ENCODE measurements around the gene TEX19.

TEX19 gene

DNA sequence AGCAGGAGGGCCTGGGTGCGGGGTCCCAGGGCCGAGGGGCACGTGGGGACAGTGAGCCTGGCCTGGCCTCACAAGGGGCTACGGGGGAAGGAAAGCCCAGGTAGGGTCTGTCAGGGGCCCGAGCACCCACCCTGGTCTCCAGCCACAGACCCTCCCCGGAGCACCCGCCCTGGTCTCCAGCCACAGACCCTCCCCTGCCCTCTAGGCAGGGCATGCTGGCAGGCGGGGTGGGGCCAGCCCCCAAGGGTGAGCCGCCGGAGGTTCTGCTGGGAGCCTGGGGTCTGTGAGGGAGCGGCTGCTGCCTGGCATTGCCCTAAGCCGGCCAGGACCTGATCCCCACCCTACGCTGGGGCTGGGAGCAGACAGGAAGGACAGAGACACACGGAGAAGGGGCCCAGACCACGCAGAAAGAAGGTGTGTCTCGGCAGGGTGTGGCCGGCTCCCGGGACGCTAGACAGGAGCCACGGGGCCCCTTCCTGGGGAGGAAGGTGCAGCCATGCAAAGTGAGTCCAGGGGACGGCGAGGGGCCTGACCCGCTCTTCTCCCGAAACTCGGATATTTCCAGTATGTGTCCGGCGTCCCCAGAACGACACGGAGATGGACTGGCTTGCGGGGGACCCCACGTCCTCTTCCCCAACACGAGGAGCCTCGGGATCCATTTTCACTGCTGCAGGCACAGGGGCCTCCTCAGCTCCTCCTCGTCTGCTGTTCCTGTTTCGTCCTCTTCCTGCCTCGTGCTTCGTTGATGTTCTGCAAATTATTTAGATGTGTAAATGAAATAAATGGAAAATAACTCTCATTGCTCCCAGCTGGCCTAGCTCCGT, 28.0 kb downstream of the TEX19 start:
- no peaks in the 10 kb centered on the region for H3K4me1 ChIP-seq (ENCODE audit: insufficient read depth, low read length, severe bottlenecking)
- no peaks in the 10 kb centered on the region for H3K9me3 ChIP-seq (ENCODE audit: low read length)
- H3K36me3 ChIP-seq (ENCODE audit: insufficient read depth, low read length) = no peaks in the 10 kb centered on the region
- no peaks in the 10 kb centered on the region for H3K79me2 ChIP-seq (ENCODE audit: insufficient read depth, low read length)
- no peak overlapping the region for H3K4me3 ChIP-seq (ENCODE audit: low read depth, low read length, poor library complexity, severe bottlenecking)
- no peaks in the 10 kb centered on the region for H4K20me1 ChIP-seq (ENCODE audit: insufficient read depth, low read length)
- H3K27ac ChIP-seq (ENCODE audit: low read depth, low read length, poor library complexity, severe bottlenecking) = no peak overlapping the region
- H3F3A ChIP-seq (ENCODE audit: insufficient read depth, low read length) = no peaks in the 10 kb centered on the region
- peaks cover 6% of the 10 kb centered on the region; the same call in 1 of the 2 replicates for H3K27me3 ChIP-seq (ENCODE audit: insufficient read depth, low read length)
- no peak overlapping the region for H3K4me2 ChIP-seq (ENCODE audit: low read length)
- H3K9ac ChIP-seq (ENCODE audit: low read length) = no peak overlapping the region
- H3K9me2 ChIP-seq (ENCODE audit: low read depth, low read length) = no peaks in the 10 kb centered on the region
- TF ChIP-seq EZH2 (IDR thresholded peaks at IDR 0.05; ENCODE audit: borderline replicate concordance, low read length) = no peak
- no peak for TF ChIP-seq CTCF (IDR thresholded peaks at IDR 0.05; ENCODE audit: low read length)
- H2AFZ ChIP-seq (ENCODE audit: low read length) = no peak overlapping the region

DNA sequence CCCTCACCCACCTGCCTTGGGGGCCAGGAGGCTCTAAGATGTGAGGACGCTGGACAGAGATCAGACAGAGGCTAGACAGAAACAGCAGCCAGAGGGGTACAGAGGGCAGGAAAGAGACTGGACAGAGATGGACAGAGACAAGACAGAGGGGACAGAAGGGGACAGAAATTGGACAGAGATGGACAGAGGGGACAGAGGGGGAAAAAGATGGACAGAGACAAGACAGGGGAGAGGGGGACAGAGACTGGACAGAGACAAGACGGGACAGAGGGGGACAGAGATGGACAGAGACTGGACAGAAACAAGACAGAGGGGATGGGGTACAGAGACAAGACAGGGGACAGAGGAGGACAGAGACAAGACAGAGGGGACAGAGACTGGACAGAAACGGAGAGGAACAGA, 28.7 kb downstream of the TEX19 start:
- peaks cover 6% of the 10 kb centered on the region; the same call in 1 of the 2 replicates for H3K27me3 ChIP-seq (ENCODE audit: insufficient read depth, low read length)
- H3K9ac ChIP-seq (ENCODE audit: low read length) = no peak overlapping the region
- H3K4me2 ChIP-seq (ENCODE audit: low read length) = no peak overlapping the region
- no peaks in the 10 kb centered on the region for H3F3A ChIP-seq (ENCODE audit: insufficient read depth, low read length)
- H3K9me2 ChIP-seq (ENCODE audit: low read depth, low read length) = no peaks in the 10 kb centered on the region
- no peak overlapping the region for H2AFZ ChIP-seq (ENCODE audit: low read length)
- H3K4me1 ChIP-seq (ENCODE audit: insufficient read depth, low read length, severe bottlenecking) = no peaks in the 10 kb centered on the region
- no peak overlapping the region for H3K27ac ChIP-seq (ENCODE audit: low read depth, low read length, poor library complexity, severe bottlenecking)
- H3K4me3 ChIP-seq (ENCODE audit: low read depth, low read length, poor library complexity, severe bottlenecking) = no peak overlapping the region
- H3K79me2 ChIP-seq (ENCODE audit: insufficient read depth, low read length) = no peaks in the 10 kb centered on the region
- H3K36me3 ChIP-seq (ENCODE audit: insufficient read depth, low read length) = no peaks in the 10 kb centered on the region
- TF ChIP-seq CTCF (IDR thresholded peaks at IDR 0.05; ENCODE audit: low read length) (no peak), EZH2 (IDR thresholded peaks at IDR 0.05; ENCODE audit: borderline replicate concordance, low read length) (no peak)
- no peaks in the 10 kb centered on the region for H4K20me1 ChIP-seq (ENCODE audit: insufficient read depth, low read length)
- H3K9me3 ChIP-seq (ENCODE audit: low read length) = no peaks in the 10 kb centered on the region

DNA sequence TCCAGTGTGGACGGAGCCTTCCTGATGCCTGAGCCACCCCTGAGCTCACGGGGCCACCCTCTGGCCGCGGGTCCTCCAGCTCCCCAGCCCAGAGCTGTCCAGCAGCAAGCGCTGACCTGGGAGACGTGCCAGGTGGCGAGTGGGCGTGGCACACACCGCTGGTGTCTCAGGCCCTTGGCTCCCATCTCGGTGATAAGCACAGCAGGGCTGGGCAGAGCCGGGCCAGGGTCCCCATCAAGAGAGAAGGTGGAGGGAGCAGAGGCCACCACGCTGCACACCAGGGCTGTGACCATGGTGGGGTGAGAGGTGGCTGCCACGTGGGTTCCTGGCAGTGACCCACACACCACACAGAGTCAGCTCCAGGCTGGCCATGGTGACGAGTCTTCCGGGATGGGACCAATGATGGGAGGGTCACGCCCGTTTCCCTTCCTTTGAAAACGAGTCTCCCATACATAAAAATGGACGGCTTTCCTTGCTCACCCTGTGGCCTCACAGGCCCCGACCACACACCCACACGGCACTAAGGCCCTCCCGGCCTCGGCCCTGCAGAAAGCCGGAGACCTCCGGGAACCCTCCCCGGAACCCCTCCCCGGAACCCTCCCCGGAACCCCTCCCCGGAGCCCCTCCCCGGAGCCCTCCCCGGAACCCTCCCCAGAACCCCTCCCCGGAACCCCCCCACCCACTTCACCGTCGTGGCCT, 29.3 kb downstream of the TEX19 start:
- Histone ChIP-seq H3K4me3 (ENCODE audit: low read depth, low read length, poor library complexity, severe bottlenecking) (no peak overlapping the region), H3K9ac (ENCODE audit: low read length) (no peak overlapping the region), H3K79me2 (ENCODE audit: insufficient read depth, low read length) (no peaks in the 10 kb centered on the region)

More for the DNA sequence above, 29.3 kb downstream of the TEX19 start:
- H4K20me1 ChIP-seq (ENCODE audit: insufficient read depth, low read length) = no peaks in the 10 kb centered on the region
- no peak overlapping the region for H2AFZ ChIP-seq (ENCODE audit: low read length)
- H3K4me1 ChIP-seq (ENCODE audit: insufficient read depth, low read length, severe bottlenecking) = no peaks in the 10 kb centered on the region
- no peaks in the 10 kb centered on the region for H3K9me2 ChIP-seq (ENCODE audit: low read depth, low read length)
- no peak overlapping the region for H3K27ac ChIP-seq (ENCODE audit: low read depth, low read length, poor library complexity, severe bottlenecking)
- H3K36me3 ChIP-seq (ENCODE audit: insufficient read depth, low read length) = peaks cover 5% of the 10 kb centered on the region; the same call in 1 of the 2 replicates
- no peak overlapping the region for H3K4me2 ChIP-seq (ENCODE audit: low read length)
- no peaks in the 10 kb centered on the region for H3F3A ChIP-seq (ENCODE audit: insufficient read depth, low read length)
- H3K27me3 ChIP-seq (ENCODE audit: insufficient read depth, low read length) = peaks cover 6% of the 10 kb centered on the region; the same call in 1 of the 2 replicates
- TF ChIP-seq EZH2 (IDR thresholded peaks at IDR 0.05; ENCODE audit: borderline replicate concordance, low read length) (no peak), CTCF (IDR thresholded peaks at IDR 0.05; ENCODE audit: low read length) (no peak)
- H3K9me3 ChIP-seq (ENCODE audit: low read length) = no peaks in the 10 kb centered on the region

All from OCI-LY1 (cell line).